Lower leg skin (tissue), 4 donors: ENCODE measurements around the gene GDPD5. TPM values are rescaled to one million over a fixed set of nuclear protein-coding genes. Genes with fewer than 3 reads are reported as not detected.

Experiments used
- DNase-seq, 2 donors: peaks; one replicate each; pipeline ENCODE4 v3.0.0-alpha.2; 2019; ENCODE audit warnings: low spot score in 2 of 2
- H3K4me3 ChIP-seq: fragments of 200-600 bp; sonication (generic); 2 replicates; pipeline ENCODE4 v1.5.1; 2017; ENCODE audit warnings: mild to moderate bottlenecking, low read depth; ENCODE audit not compliant: poor library complexity, severe bottlenecking
- CTCF ChIP-seq, 3 donors: fragments of 450-650 bp; IDR thresholded peaks; one replicate each; pipeline ENCODE4 v1.5.1; 2016; ENCODE audit warnings: antibody characterized with exemption in 3 of 3, mild to moderate bottlenecking in 3 of 3, moderate library complexity in 2 of 3
- POLR2A ChIP-seq, 2 donors: fragments of 450-650 bp; IDR thresholded peaks; one replicate each; pipeline ENCODE4 v1.6.1; 2016 to 2017; ENCODE audit warnings: antibody characterized with exemption in 2 of 2, mild to moderate bottlenecking in 1 of 2, moderate library complexity in 1 of 2
- WGBS, 2 donors: methylation state at CpG; one replicate each; pipeline ENCODE4 v1.1.5; 2018; 5-methylcytosine and 5-hydroxymethylcytosine counted together
- intact Hi-C: fragments of 100-400 bp; cut with DNase I; formaldehyde crosslinking; loops from one replicate; pipeline ENCODE4 v1.15.0; 2023; ENCODE audit warnings: low total_unique reads
- total RNA-seq, 4 donors: library from RNA; depleted of rRNA; stranded (reverse); fragments of >200 nt; gene quantifications; one replicate each; pipeline ENCODE4 v1.1.0, GENCODE V29; 2016

Gene GDPD5
- total RNA-seq: 1 to 10 TPM; 3.9 to 8.5 (median 5.2) TPM

- WGBS, 2 donors: 0 to 1% methylated on average over 19 to 72 of the region's 99 CpGs
- H3K4me3 ChIP-seq: peak within 1 kb of the TSS; percentile 48
- no peak for TF ChIP-seq CTCF (IDR thresholded peaks at IDR 0.05)
- no peak for TF ChIP-seq POLR2A (IDR thresholded peaks at IDR 0.05)
- intact Hi-C loops: no loop called here
- DNase-seq: peak; percentile 69 to 97
Measured at GRCh38 chr11:75525433-75526191, at the start of gene GDPD5. Gene GDPD5, minus strand, starts transcription at chr11:75525941. Its CDS starts 48,206 bp downstream, at chr11:75477735.

- H3K4me3 ChIP-seq: no peak overlapping the region
- no peak for TF ChIP-seq POLR2A (IDR thresholded peaks at IDR 0.05)
- no peak for TF ChIP-seq CTCF (IDR thresholded peaks at IDR 0.05)
- WGBS, 2 donors: 71 to 73% methylated on average over 12 of the region's 12 CpGs
- intact Hi-C loops: no loop called here
- no peak for DNase-seq
Measured at GRCh38 chr11:75574698-75575602, 49.2 kb upstream of the GDPD5 start.

- no peak for TF ChIP-seq POLR2A (IDR thresholded peaks at IDR 0.05)
- TF ChIP-seq CTCF (IDR thresholded peaks at IDR 0.05): no peak
- H3K4me3 ChIP-seq: no peak overlapping the region
- DNase-seq: no peak
- 64 to 70% methylated on average over 8 of the region's 8 CpGs for WGBS, 2 donors
- intact Hi-C loops: no loop called here
Measured at GRCh38 chr11:75572744-75573143, 47.0 kb upstream of the GDPD5 start.

GRCh38 chr11:75571625-75572024, 45.9 kb upstream of the GDPD5 start:
- no peak overlapping the region for H3K4me3 ChIP-seq
- WGBS, 2 donors: 80 to 91% methylated on average over 14 of the region's 14 CpGs
- DNase-seq: no peak
- TF ChIP-seq CTCF (IDR thresholded peaks at IDR 0.05) (no peak), POLR2A (IDR thresholded peaks at IDR 0.05) (no peak)
- intact Hi-C loops: no loop called here

GRCh38 chr11:75570559-75571139, 44.9 kb upstream of the GDPD5 start:
- intact Hi-C loops: no loop called here
- no peak for DNase-seq
- TF ChIP-seq CTCF (IDR thresholded peaks at IDR 0.05): no peak
- no peak for TF ChIP-seq POLR2A (IDR thresholded peaks at IDR 0.05)
- no peak overlapping the region for H3K4me3 ChIP-seq
- 47 to 63% methylated on average over 9 of the region's 9 CpGs for WGBS, 2 donors
